HEK293 (cell line): ENCODE data around the gene ECI1.

Experiments
- FEZF1 ChIP-seq: fragments of 450-650 bp; formaldehyde crosslinking; IDR thresholded peaks from 2 replicates; pipeline ENCODE4 v1.5.1; 2016; ENCODE audit warnings: missing biosample characterization, missing genetic modification characterization
- GLIS1 ChIP-seq: fragments of 450-650 bp; formaldehyde crosslinking; IDR thresholded peaks from 2 replicates; pipeline ENCODE4 v1.5.1; 2016; ENCODE audit warnings: missing biosample characterization, missing genetic modification characterization
- HIC1 ChIP-seq: fragments of 450-650 bp; formaldehyde crosslinking; IDR thresholded peaks from 2 replicates; pipeline ENCODE4 v1.5.1; 2016; ENCODE audit warnings: missing biosample characterization, missing genetic modification characterization
- KLF17 ChIP-seq: fragments of 450-650 bp; formaldehyde crosslinking; IDR thresholded peaks from 2 replicates; pipeline ENCODE4 v1.5.1; 2016; ENCODE audit warnings: missing biosample characterization, missing genetic modification characterization
- REST ChIP-seq: fragments of 450-650 bp; formaldehyde crosslinking; IDR thresholded peaks from 2 replicates; pipeline ENCODE4 v1.5.1; 2016; ENCODE audit warnings: missing biosample characterization, missing genetic modification characterization
- SCRT1 ChIP-seq: fragments of 450-650 bp; formaldehyde crosslinking; IDR thresholded peaks from 2 replicates; pipeline ENCODE4 v1.5.1; 2016; ENCODE audit warnings: missing biosample characterization, missing genetic modification characterization, borderline replicate concordance
- SP2 ChIP-seq: fragments of 450-650 bp; formaldehyde crosslinking; IDR thresholded peaks from 2 replicates; pipeline ENCODE4 v1.5.1; 2016; ENCODE audit warnings: missing biosample characterization, missing genetic modification characterization
- SP7 ChIP-seq: fragments of 450-650 bp; formaldehyde crosslinking; IDR thresholded peaks from 2 replicates; pipeline ENCODE4 v1.5.1; 2016; ENCODE audit warnings: missing biosample characterization, missing genetic modification characterization
- YY1 ChIP-seq: fragments of 450-650 bp; formaldehyde crosslinking; IDR thresholded peaks from 2 replicates; pipeline ENCODE4 v1.5.1; 2018; ENCODE audit warnings: missing biosample characterization, missing genetic modification characterization
- ZBTB7A ChIP-seq: fragments of 450-650 bp; formaldehyde crosslinking; IDR thresholded peaks from 2 replicates; pipeline ENCODE4 v1.5.1; 2016; ENCODE audit warnings: low read depth, missing biosample characterization, missing genetic modification characterization
- ZNF140 ChIP-seq: fragments of 450-650 bp; formaldehyde crosslinking; IDR thresholded peaks from 2 replicates; pipeline ENCODE4 v1.5.1; 2016; ENCODE audit warnings: missing biosample characterization, missing genetic modification characterization
- ZNF155 ChIP-seq: fragments of 450-650 bp; formaldehyde crosslinking; IDR thresholded peaks from 2 replicates; pipeline ENCODE4 v1.5.1; 2016; ENCODE audit warnings: missing biosample characterization, missing genetic modification characterization
- ZNF292 ChIP-seq: fragments of 450-650 bp; formaldehyde crosslinking; IDR thresholded peaks from 2 replicates; pipeline ENCODE4 v1.5.1; 2016; ENCODE audit warnings: low read depth, missing biosample characterization, missing genetic modification characterization, borderline replicate concordance
- ZNF324 ChIP-seq: fragments of 450-650 bp; formaldehyde crosslinking; IDR thresholded peaks from 2 replicates; pipeline ENCODE4 v1.5.1; 2016; ENCODE audit warnings: missing biosample characterization, missing genetic modification characterization
- ZNF433 ChIP-seq: fragments of 450-650 bp; formaldehyde crosslinking; IDR thresholded peaks from 2 replicates; pipeline ENCODE4 v1.5.1; 2016; ENCODE audit warnings: missing biosample characterization, missing genetic modification characterization, low read depth
- ZNF48 ChIP-seq: fragments of 450-650 bp; formaldehyde crosslinking; IDR thresholded peaks from 2 replicates; pipeline ENCODE4 v1.5.1; 2016; ENCODE audit warnings: missing biosample characterization, missing genetic modification characterization
- ZNF544 ChIP-seq: fragments of 450-650 bp; formaldehyde crosslinking; IDR thresholded peaks from 2 replicates; pipeline ENCODE4 v1.5.0; 2017; ENCODE audit warnings: missing biosample characterization, missing genetic modification characterization
- ZNF561 ChIP-seq: fragments of 450-650 bp; IDR thresholded peaks from 2 replicates; pipeline ENCODE4 v1.5.1; 2018; ENCODE audit warnings: missing biosample characterization, missing genetic modification characterization, borderline replicate concordance
- ZNF610 ChIP-seq: fragments of 450-650 bp; formaldehyde crosslinking; IDR thresholded peaks from 2 replicates; pipeline ENCODE4 v1.5.1; 2016; ENCODE audit warnings: missing biosample characterization, missing genetic modification characterization, borderline replicate concordance
- ZSCAN30 ChIP-seq: fragments of 450-650 bp; IDR thresholded peaks from 2 replicates; pipeline ENCODE4 v1.5.1; 2018; ENCODE audit warnings: missing biosample characterization, mild to moderate bottlenecking, missing genetic modification characterization, moderate library complexity
- TF ChIP-seq, protein P1 (sequence below): fragments of 450-650 bp; formaldehyde crosslinking; IDR thresholded peaks from 2 replicates; pipeline ENCODE4 v1.5.1; 2016; ENCODE audit warnings: missing biosample characterization, missing genetic modification characterization
- TF ChIP-seq, protein P2 (sequence below): fragments of 450-650 bp; formaldehyde crosslinking; IDR thresholded peaks from 2 replicates; pipeline ENCODE4 v1.5.1; 2016; ENCODE audit warnings: missing biosample characterization, missing genetic modification characterization
- TF ChIP-seq, protein P3 (sequence below): fragments of 450-650 bp; formaldehyde crosslinking; IDR thresholded peaks from 2 replicates; pipeline ENCODE4 v1.5.1; 2017; ENCODE audit warnings: missing biosample characterization, missing genetic modification characterization
- TF ChIP-seq, protein P4 (sequence below): fragments of 450-650 bp; formaldehyde crosslinking; IDR thresholded peaks from 2 replicates; pipeline ENCODE4 v1.5.1; 2016; ENCODE audit warnings: missing biosample characterization, missing genetic modification characterization

Gene ECI1

DNA sequence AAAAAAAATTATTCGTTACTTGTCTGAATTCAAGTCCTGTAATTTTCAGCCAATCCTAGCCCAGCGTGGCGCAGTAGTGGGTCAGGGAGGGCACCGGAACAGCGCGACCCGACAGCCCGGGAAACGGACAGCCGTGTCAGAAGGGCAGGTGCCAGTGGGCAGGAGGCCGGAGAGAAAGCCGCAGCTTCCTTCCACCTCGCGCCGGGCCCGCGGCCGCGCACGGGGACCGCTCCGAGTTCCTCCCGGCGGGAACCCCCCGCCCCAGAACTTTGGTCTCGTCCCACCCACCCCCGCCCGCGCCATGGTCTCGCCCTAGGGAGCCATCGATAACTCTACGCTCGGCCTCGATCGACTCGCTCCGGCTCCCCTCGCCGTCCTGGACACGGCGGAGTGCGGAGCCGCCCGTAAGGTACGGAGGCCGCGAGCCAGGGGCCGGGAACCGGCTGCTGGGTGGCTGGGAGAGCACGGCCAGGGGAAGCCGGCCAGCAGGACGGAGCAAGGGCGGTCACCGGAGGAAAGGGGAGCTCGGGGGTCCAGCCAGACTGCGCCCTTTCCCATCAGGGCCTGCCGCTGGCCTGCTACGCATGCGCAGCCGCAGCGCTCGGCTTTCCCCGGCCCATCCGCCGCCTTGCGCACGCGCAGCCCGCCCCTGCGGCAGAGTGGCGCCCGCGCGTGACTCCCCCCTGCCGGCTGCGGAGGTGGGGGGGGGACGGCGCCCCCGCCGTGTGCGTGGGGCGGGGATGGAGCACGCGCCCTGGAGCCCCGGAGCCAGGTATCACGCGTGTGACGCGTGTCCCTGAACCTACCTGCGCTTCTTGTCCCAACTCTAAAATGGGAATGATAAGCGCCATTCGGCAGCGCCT lies 46.1 kb downstream of the ECI1 start, which contains the start of gene MLST8 (continued):
- TF ChIP-seq, protein P1, sequence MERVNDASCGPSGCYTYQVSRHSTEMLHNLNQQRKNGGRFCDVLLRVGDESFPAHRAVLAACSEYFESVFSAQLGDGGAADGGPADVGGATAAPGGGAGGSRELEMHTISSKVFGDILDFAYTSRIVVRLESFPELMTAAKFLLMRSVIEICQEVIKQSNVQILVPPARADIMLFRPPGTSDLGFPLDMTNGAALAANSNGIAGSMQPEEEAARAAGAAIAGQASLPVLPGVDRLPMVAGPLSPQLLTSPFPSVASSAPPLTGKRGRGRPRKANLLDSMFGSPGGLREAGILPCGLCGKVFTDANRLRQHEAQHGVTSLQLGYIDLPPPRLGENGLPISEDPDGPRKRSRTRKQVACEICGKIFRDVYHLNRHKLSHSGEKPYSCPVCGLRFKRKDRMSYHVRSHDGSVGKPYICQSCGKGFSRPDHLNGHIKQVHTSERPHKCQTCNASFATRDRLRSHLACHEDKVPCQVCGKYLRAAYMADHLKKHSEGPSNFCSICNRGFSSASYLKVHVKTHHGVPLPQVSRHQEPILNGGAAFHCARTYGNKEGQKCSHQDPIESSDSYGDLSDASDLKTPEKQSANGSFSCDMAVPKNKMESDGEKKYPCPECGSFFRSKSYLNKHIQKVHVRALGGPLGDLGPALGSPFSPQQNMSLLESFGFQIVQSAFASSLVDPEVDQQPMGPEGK (tag by site-specific recombination), result peak; percentile 97
- TF ChIP-seq SP7 (tag by site-specific recombination) (peak; percentile 70; the same call in 1 of the 2 replicates), SP2 (tag by site-specific recombination) (peak; percentile 36; the same call in 1 of the 2 replicates), ZNF561 (tag by site-specific recombination) (peak; percentile 98), ZNF48 (tag by site-specific recombination) (no peak), YY1 (tag by site-specific recombination) (0 out of 2 replicates have a peak, but pooled peaks have one; percentile 9), ZNF610 (tag by site-specific recombination) (no peak), ZNF544 (no peak), REST (no peak), FEZF1 (tag by site-specific recombination) (no peak), ZNF292 (tag by site-specific recombination) (no peak), GLIS1 (tag by site-specific recombination) (peak; percentile 66; the same call in 1 of the 2 replicates), SCRT1 (tag by site-specific recombination) (no peak), HIC1 (peak; percentile 63; the same call in 1 of the 2 replicates), ZNF140 (tag by site-specific recombination) (no peak), KLF17 (tag by site-specific recombination) (peak; percentile 88), ZSCAN30 (peak; percentile 60; the same call in 1 of the 2 replicates), ZNF155 (tag by site-specific recombination) (no peak), ZNF324 (peak; percentile 86; the same call in 1 of the 2 replicates), ZNF433 (tag by site-specific recombination) (no peak), ZBTB7A (no peak; the same call in 1 of the 2 replicates)
- TF ChIP-seq, protein P2, sequence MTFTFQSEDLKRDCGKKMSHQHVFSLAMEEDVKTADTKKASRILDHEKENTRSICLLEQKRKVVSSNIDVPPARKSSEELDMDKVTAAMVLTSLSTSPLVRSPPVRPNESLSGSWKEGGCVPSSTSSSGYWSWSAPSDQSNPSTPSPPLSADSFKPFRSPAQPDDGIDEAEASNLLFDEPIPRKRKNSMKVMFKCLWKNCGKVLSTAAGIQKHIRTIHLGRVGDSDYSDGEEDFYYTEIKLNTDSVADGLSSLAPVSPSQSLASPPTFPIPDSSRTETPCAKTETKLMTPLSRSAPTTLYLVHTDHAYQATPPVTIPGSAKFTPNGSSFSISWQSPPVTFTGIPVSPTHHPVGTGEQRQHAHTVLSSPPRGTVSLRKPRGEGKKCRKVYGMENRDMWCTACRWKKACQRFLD (tag by site-specific recombination), result no peak
- TF ChIP-seq, protein P3, sequence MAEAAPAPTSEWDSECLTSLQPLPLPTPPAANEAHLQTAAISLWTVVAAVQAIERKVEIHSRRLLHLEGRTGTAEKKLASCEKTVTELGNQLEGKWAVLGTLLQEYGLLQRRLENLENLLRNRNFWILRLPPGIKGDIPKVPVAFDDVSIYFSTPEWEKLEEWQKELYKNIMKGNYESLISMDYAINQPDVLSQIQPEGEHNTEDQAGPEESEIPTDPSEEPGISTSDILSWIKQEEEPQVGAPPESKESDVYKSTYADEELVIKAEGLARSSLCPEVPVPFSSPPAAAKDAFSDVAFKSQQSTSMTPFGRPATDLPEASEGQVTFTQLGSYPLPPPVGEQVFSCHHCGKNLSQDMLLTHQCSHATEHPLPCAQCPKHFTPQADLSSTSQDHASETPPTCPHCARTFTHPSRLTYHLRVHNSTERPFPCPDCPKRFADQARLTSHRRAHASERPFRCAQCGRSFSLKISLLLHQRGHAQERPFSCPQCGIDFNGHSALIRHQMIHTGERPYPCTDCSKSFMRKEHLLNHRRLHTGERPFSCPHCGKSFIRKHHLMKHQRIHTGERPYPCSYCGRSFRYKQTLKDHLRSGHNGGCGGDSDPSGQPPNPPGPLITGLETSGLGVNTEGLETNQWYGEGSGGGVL (tag by site-specific recombination), result peak; percentile 76; the same call in 1 of the 2 replicates
- TF ChIP-seq, protein P4, sequence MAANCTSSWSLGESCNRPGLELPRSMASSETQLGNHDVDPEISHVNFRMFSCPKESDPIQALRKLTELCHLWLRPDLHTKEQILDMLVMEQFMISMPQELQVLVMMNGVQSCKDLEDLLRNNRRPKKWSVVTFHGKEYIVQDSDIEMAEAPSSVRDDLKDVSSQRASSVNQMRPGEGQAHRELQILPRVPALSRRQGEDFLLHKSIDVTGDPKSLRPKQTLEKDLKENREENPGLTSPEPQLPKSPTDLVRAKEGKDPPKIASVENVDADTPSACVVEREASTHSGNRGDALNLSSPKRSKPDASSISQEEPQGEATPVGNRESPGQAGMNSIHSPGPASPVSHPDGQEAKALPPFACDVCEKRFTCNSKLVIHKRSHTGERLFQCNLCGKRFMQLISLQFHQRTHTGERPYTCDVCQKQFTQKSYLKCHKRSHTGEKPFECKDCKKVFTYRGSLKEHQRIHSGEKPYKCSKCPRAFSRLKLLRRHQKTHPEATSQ (tag by site-specific recombination), result peak; percentile 50; the same call in 1 of the 2 replicates
